ENCODE data around the gene OR5C1. TPM values are rescaled to one million over a fixed set of nuclear protein-coding genes. Genes with fewer than 3 reads are reported as not detected.

OR5C1 gene
- polyA plus RNA-seq, 1 donor: not detected

DNA sequence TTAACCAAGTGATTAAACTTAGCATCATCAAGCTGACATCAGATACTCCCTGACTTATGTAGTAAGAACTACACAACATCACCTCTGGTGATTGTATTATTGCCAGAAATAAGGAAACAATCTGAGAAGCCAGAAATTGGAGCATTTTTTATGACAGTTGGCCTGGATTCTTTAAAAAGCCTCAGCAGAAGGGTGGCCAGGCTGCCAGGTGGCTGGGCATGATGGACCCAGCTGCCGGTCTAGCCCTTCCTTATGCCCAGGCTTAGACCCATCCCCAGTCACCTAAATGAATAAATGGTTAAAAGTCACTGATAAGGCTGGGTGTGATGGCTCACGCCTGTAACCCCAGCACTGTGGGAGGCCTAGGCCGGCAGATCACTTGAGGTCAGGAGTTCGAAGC lies 24.0 kb downstream of the OR5C1 start:
- WGBS (ENCODE audit: insufficient coverage, low lambda C conversion rate): no CpG with 5 or more reads among the region's 4 CpGs
- Histone ChIP-seq H3K27ac (ENCODE audit: low read length) (no peak overlapping the region), H3K4me1 (ENCODE audit: control insufficient read depth, insufficient read depth, low read length) (peaks cover 5% of the 10 kb centered on the region), H3K9me3 (ENCODE audit: control insufficient read depth, low read depth, low read length) (no peaks in the 10 kb centered on the region), H3K36me3 (ENCODE audit: control insufficient read depth, insufficient read depth, low read length) (peaks cover 13% of the 10 kb centered on the region), H3K27me3 (ENCODE audit: control insufficient read depth, insufficient read depth, low read length) (no peaks in the 10 kb centered on the region), H3K4me3 (ENCODE audit: low read length) (no peak overlapping the region)
- no peak for DNase-seq

GRCh38 chr9:122814545-122814944 lies 25.8 kb downstream of the OR5C1 start:
- Histone ChIP-seq H3K4me3 (ENCODE audit: low read length) (no peak overlapping the region), H3K27me3 (ENCODE audit: control insufficient read depth, insufficient read depth, low read length) (no peaks in the 10 kb centered on the region), H3K9me3 (ENCODE audit: control insufficient read depth, low read depth, low read length) (no peaks in the 10 kb centered on the region), H3K4me1 (ENCODE audit: control insufficient read depth, insufficient read depth, low read length) (peaks cover 5% of the 10 kb centered on the region), H3K27ac (ENCODE audit: low read length) (no peak overlapping the region), H3K36me3 (ENCODE audit: control insufficient read depth, insufficient read depth, low read length) (peaks cover 17% of the 10 kb centered on the region)
- no peak for DNase-seq
- WGBS (ENCODE audit: insufficient coverage, low lambda C conversion rate): 60% methylated on average over 1 of the region's 6 CpGs

DNA sequence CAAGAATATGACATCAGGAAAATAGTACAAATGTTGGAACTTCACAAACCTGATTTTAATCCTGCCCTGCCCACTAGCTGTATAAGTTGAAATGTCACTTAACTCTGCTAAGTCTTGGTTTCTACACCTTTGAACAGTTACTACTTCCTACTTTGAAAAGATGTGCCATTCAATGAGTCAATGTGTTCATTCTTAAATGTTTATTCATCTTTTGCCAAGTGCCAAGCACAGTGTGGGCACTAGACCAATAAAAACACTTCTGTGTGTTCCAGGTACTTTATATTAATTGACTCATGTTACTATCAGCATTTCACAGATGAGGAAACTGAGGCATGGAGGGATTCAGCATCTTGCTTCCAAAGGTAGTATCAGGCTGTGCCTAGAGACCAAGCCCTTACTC lies 26.8 kb downstream of the OR5C1 start:
- Histone ChIP-seq H3K27ac (ENCODE audit: low read length) (no peak overlapping the region), H3K27me3 (ENCODE audit: control insufficient read depth, insufficient read depth, low read length) (no peaks in the 10 kb centered on the region), H3K4me1 (ENCODE audit: control insufficient read depth, insufficient read depth, low read length) (peaks cover 4% of the 10 kb centered on the region), H3K36me3 (ENCODE audit: control insufficient read depth, insufficient read depth, low read length) (peaks cover 25% of the 10 kb centered on the region), H3K4me3 (ENCODE audit: low read length) (no peak overlapping the region), H3K9me3 (ENCODE audit: control insufficient read depth, low read depth, low read length) (no peaks in the 10 kb centered on the region)
- DNase-seq: no peak

DNA sequence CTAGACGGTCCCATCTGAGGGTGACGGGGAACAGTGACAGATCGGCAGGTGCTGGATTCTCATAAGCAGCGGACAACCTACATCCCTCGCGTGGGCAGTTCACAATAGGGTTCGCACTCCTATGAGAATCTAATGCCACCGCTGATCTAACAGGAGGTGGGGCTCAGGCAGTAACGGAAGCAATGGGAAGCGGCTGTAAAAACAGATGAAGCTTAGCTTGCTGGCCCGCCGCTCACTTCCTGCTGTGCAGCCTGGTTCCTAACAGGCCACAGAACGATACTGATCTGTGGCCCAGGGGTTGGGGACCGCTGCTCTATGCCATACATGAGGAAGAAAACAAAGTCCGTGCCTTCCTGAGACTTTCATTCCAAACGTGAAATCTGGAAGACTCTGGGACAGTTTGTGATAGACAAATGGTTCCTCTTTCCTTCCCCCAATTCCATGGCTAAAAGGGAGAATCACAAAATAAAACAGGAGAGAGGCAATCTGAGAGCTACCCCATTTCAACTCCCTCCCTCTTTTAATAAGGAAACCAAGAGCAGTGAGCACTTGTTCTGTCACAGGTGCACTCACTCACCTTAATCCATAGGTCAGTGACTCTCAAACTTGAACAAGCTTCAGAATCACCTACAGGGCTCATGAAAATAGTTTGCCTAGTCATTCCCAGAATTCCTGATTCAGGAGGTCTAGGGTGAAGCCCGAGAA lies 27.6 kb downstream of the OR5C1 start:
- no peak overlapping the region for H3K4me3 ChIP-seq (ENCODE audit: low read length)
- H3K9me3 ChIP-seq (ENCODE audit: control insufficient read depth, low read depth, low read length): no peaks in the 10 kb centered on the region
- H3K27me3 ChIP-seq (ENCODE audit: control insufficient read depth, insufficient read depth, low read length): no peaks in the 10 kb centered on the region
- no CpG with 5 or more reads among the region's 17 CpGs for WGBS (ENCODE audit: insufficient coverage, low lambda C conversion rate)
- no peak overlapping the region for H3K27ac ChIP-seq (ENCODE audit: low read length)
- no peak for DNase-seq
- peaks cover 4% of the 10 kb centered on the region for H3K4me1 ChIP-seq (ENCODE audit: control insufficient read depth, insufficient read depth, low read length)
- H3K36me3 ChIP-seq (ENCODE audit: control insufficient read depth, insufficient read depth, low read length): peaks cover 25% of the 10 kb centered on the region

DNA sequence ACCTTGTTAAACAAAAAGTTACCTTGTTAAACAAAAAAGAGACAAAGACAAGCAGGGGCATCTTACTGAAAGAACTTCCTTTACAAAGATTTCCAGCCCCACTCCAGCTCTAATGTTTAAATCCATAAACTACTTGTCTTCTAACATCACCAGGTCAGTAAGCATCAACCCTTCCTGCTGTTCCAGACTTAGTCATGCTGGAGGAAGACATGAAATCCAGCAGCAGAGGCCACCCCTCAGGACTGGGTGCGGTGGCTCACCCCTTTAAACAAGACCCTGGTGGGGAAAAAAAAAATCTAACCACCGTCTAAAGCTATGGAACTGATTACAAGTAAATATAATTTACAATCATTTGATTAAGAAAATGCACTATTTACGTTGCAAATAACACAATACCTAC lies 30.6 kb downstream of the OR5C1 start:
- H3K4me1 ChIP-seq (ENCODE audit: control insufficient read depth, insufficient read depth, low read length): peaks cover 4% of the 10 kb centered on the region
- no peak overlapping the region for H3K4me3 ChIP-seq (ENCODE audit: low read length)
- WGBS (ENCODE audit: insufficient coverage, low lambda C conversion rate): 60% methylated on average over 1 of the region's 3 CpGs
- no peak overlapping the region for H3K27ac ChIP-seq (ENCODE audit: low read length)
- H3K9me3 ChIP-seq (ENCODE audit: control insufficient read depth, low read depth, low read length): no peaks in the 10 kb centered on the region
- H3K36me3 ChIP-seq (ENCODE audit: control insufficient read depth, insufficient read depth, low read length): peaks cover 48% of the 10 kb centered on the region
- no peaks in the 10 kb centered on the region for H3K27me3 ChIP-seq (ENCODE audit: control insufficient read depth, insufficient read depth, low read length)
- no peak for DNase-seq

DNA sequence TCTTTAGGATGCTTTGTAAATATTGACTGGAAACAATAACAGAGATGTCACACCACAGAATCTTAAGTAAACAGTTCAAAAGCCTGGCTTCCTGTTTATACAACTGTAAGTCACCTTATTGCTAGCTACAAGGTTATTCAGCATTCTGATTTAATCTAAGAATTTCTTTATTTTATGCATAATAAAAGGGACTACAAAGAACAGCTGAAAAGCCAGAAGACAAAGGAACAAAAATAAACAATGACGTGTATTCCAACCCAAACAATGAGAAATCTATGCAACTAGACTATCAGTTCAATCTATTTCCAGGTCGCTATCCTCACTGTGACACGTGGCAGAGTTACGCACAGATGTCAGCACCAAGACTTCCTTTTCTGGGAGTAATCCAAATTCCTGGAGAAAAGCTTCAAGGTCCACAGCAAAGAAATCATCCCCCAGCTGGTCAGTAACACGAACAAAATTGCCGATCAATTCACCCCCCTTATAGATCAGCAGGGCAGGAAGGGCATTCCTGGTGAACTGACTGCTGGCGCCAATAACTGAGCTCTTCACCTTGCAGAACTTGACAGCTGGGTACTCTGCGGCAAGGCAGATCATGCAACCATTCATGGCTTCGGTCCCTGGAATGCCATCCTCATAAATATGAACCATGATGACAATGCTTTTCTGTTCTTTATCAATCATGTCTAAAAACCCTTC lies 31.2 kb downstream of the OR5C1 start:
- no peak for DNase-seq
- H3K27me3 ChIP-seq (ENCODE audit: control insufficient read depth, insufficient read depth, low read length): no peaks in the 10 kb centered on the region
- peaks cover 4% of the 10 kb centered on the region for H3K4me1 ChIP-seq (ENCODE audit: control insufficient read depth, insufficient read depth, low read length)
- no peak overlapping the region for H3K27ac ChIP-seq (ENCODE audit: low read length)
- no CpG with 5 or more reads among the region's 9 CpGs for WGBS (ENCODE audit: insufficient coverage, low lambda C conversion rate)
- H3K36me3 ChIP-seq (ENCODE audit: control insufficient read depth, insufficient read depth, low read length): peaks cover 49% of the 10 kb centered on the region
- no peaks in the 10 kb centered on the region for H3K9me3 ChIP-seq (ENCODE audit: control insufficient read depth, low read depth, low read length)
- H3K4me3 ChIP-seq (ENCODE audit: low read length): no peak overlapping the region

DNA sequence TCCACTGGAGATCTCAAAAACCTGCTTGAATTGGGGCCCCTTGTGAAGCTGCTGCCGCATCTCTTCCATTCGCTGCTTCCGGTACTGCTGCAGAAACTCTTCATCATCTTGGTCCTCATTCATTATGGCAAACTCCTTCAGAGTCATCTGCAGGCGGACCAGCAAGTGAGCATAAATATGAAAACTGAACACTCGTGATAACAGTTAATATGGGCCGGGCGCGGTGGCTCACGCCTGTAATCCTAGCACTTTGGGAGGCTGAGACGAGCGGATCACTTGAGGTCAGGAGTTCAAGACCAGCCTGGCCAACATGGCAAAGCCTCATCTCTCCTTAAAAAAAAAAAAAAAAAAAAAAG lies 31.7 kb downstream of the OR5C1 start:
- H3K36me3 ChIP-seq (ENCODE audit: control insufficient read depth, insufficient read depth, low read length): peaks cover 49% of the 10 kb centered on the region
- no peak overlapping the region for H3K4me3 ChIP-seq (ENCODE audit: low read length)
- no peak for DNase-seq
- H3K9me3 ChIP-seq (ENCODE audit: control insufficient read depth, low read depth, low read length): no peaks in the 10 kb centered on the region
- H3K4me1 ChIP-seq (ENCODE audit: control insufficient read depth, insufficient read depth, low read length): peaks cover 4% of the 10 kb centered on the region
- H3K27ac ChIP-seq (ENCODE audit: low read length): no peak overlapping the region
- 100% methylated on average over 4 of the region's 11 CpGs for WGBS (ENCODE audit: insufficient coverage, low lambda C conversion rate)
- no peaks in the 10 kb centered on the region for H3K27me3 ChIP-seq (ENCODE audit: control insufficient read depth, insufficient read depth, low read length)

GRCh38 chr9:122821278-122821943 lies 32.7 kb downstream of the OR5C1 start:
- no peak for DNase-seq
- H3K27ac ChIP-seq (ENCODE audit: low read length): no peak overlapping the region
- no peaks in the 10 kb centered on the region for H3K9me3 ChIP-seq (ENCODE audit: control insufficient read depth, low read depth, low read length)
- WGBS (ENCODE audit: insufficient coverage, low lambda C conversion rate): 93% methylated on average over 3 of the region's 7 CpGs
- H3K36me3 ChIP-seq (ENCODE audit: control insufficient read depth, insufficient read depth, low read length): peaks cover 50% of the 10 kb centered on the region
- no peaks in the 10 kb centered on the region for H3K27me3 ChIP-seq (ENCODE audit: control insufficient read depth, insufficient read depth, low read length)
- peaks cover 5% of the 10 kb centered on the region for H3K4me1 ChIP-seq (ENCODE audit: control insufficient read depth, insufficient read depth, low read length)
- no peak overlapping the region for H3K4me3 ChIP-seq (ENCODE audit: low read length)

- DNase-seq: no peak
- no CpG with 5 or more reads among the region's 6 CpGs for WGBS (ENCODE audit: insufficient coverage, low lambda C conversion rate)
- Histone ChIP-seq H3K36me3 (ENCODE audit: control insufficient read depth, insufficient read depth, low read length) (peaks cover 47% of the 10 kb centered on the region), H3K27ac (ENCODE audit: low read length) (no peak overlapping the region), H3K4me1 (ENCODE audit: control insufficient read depth, insufficient read depth, low read length) (peaks cover 11% of the 10 kb centered on the region), H3K9me3 (ENCODE audit: control insufficient read depth, low read depth, low read length) (no peaks in the 10 kb centered on the region), H3K27me3 (ENCODE audit: control insufficient read depth, insufficient read depth, low read length) (no peaks in the 10 kb centered on the region), H3K4me3 (ENCODE audit: low read length) (no peak overlapping the region)
These were observed 33.3 kb downstream of the OR5C1 start for GRCh38 chr9:122822056-122822455.

GRCh38 chr9:122822938-122823337 lies 34.2 kb downstream of the OR5C1 start:
- no peaks in the 10 kb centered on the region for H3K9me3 ChIP-seq (ENCODE audit: control insufficient read depth, low read depth, low read length)
- no CpG with 5 or more reads among the region's 4 CpGs for WGBS (ENCODE audit: insufficient coverage, low lambda C conversion rate)
- no peak for DNase-seq
- no peak overlapping the region for H3K4me3 ChIP-seq (ENCODE audit: low read length)
- no peak overlapping the region for H3K27ac ChIP-seq (ENCODE audit: low read length)
- peaks cover 13% of the 10 kb centered on the region for H3K4me1 ChIP-seq (ENCODE audit: control insufficient read depth, insufficient read depth, low read length)
- no peaks in the 10 kb centered on the region for H3K27me3 ChIP-seq (ENCODE audit: control insufficient read depth, insufficient read depth, low read length)
- H3K36me3 ChIP-seq (ENCODE audit: control insufficient read depth, insufficient read depth, low read length): peaks cover 43% of the 10 kb centered on the region

Measured in large intestine (tissue), 3 donors.